Fibroblast of peridontal ligament (primary cell): Measurements from ENCODE around the gene UBE2D3.

Experiments used
- DNase-seq: peaks from one replicate; pipeline ENCODE4 v3.0.0-alpha.2; 2010; ENCODE audit errors: extremely low read depth

Gene UBE2D3

DNA sequence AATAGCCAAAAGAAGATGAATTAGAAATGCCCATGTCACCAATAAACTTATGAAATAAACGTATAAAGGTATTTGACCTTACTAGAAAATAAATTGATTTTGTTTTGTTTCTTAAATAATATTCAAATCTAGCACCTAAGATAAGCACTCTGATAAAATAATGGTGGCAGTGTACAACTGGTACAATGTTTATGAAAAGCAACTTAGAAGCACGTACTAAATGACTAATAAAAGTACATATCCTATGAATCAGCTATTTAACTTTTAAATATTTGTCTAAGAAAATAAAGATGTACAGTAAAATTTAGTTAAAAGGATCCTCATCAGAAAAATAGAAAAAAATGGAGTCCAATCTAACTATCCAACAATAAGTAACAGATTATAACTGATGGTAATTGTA, 73.3 kb downstream of the UBE2D3 start:
- DNase-seq, result no peak

DNA sequence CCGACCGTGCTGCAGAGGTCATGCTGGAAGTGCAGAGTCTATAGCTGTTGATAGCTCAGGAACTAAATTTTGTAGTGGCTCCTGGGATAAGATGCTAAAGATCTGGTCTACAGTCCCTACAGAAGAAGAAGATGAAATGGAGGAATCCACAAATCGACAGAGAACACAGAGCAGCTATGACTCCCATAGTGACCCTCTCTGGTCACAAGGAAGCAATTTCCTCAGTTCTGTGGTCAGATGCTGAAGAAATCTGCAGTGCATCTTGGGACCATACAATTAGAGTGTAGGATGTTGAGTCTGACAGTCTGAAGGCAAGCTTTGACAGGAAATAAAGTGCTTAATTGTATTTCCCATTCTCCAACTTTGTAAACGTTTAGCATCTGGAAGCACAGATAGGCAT, 75.4 kb downstream of the UBE2D3 start:
- no peak for DNase-seq
